K562 (cell line): ENCODE results near the gene GDF11. TPM values are rescaled to one million over a fixed set of nuclear protein-coding genes. Genes with fewer than 3 reads are reported as not detected.

Source experiments
- ATAC-seq: fragments of 200-7000 bp; cut with Tn5 transposase; 3 replicates; pipeline ENCODE4 v1.9.1; 2020; ENCODE audit warnings: moderate library complexity
- BruUV-seq: library from RNA; stranded (reverse); fragments of 400-500 nt; replicated peaks from 2 replicates; lab custom pipeline; 2021; lab: Mats Ljungman, UMichigan
- CTCF ChIA-PET: fragments of 300-600 bp; formaldehyde crosslinking; extraction: SDS; loops from one replicate; lab custom pipeline; 2021; ENCODE audit warnings: low intra/inter-chr PET ratio; lab: Yijun Ruan, JAX
- POLR2A ChIA-PET: fragments of 300-600, 350-650 bp; sonication (Branson Sonifier 250); formaldehyde crosslinking; extraction: SDS; loops from one replicate; lab custom pipeline; 2021; ENCODE audit warnings: antibody characterized with exemption, inconsistent platforms; lab: Yijun Ruan, JAX
- DNase-seq, 4 experiments: peaks; one replicate each; pipeline versions ENCODE4 v3.0.0 to v3.0.0-alpha.2; 2011 to 2018; ENCODE audit warnings: low spot score in 3 of 4, mixed read lengths in 3 of 4; ENCODE audit errors: extremely low read depth in 1 of 4
- FAIRE-seq: peaks from 2 replicates; lab custom pipeline; 2011; peaks lifted over from hg19 to GRCh38; lab: Jason Lieb, UNC
- H2AFZ ChIP-seq: 2 replicates; pipeline ENCODE4 v1.6.0; 2011; ENCODE audit warnings: low read depth, low read length, control low read depth, inconsistent platforms
- H3K27ac ChIP-seq: fragments of 200-600 bp; 3 replicates; pipeline ENCODE4 v1.8.0; 2011; ENCODE audit warnings: low read depth, mild to moderate bottlenecking, control low read depth, inconsistent platforms, low read length, moderate library complexity, mixed read lengths; ENCODE audit errors: extremely low read depth
- H3K27me3 ChIP-seq, 2 experiments: fragments of 300-600 bp in 1 of 2; 2 replicates in 1 of 2; 3 replicates in 1 of 2; pipeline versions ENCODE4 v1.6.0 to v1.8.0; 2011; ENCODE audit warnings: inconsistent platforms in 2 of 2, low read length in 2 of 2, mild to moderate bottlenecking in 1 of 2, mixed read lengths in 1 of 2, moderate library complexity in 1 of 2; ENCODE audit not compliant: control insufficient read depth in 2 of 2, insufficient read depth in 2 of 2
- H3K36me3 ChIP-seq: fragments of 300-600 bp; 3 replicates; pipeline ENCODE4 v1.8.0; 2011; ENCODE audit warnings: mild to moderate bottlenecking, low read length, inconsistent platforms; ENCODE audit not compliant: control insufficient read depth, insufficient read depth
- H3K4me1 ChIP-seq, 2 experiments: fragments of 200-600 bp in 1 of 2; replicated peaks in 1 of 2; 2 replicates in 1 of 2; 3 replicates in 1 of 2; pipeline versions ENCODE4 v1.5.1 to v1.8.0; 2011; ENCODE audit warnings: inconsistent platforms in 2 of 2, low read length in 2 of 2, mild to moderate bottlenecking in 1 of 2, mixed read lengths in 1 of 2, moderate library complexity in 1 of 2; ENCODE audit not compliant: control insufficient read depth in 2 of 2, insufficient read depth in 2 of 2
- H3K4me2 ChIP-seq: 2 replicates; pipeline ENCODE4 v1.6.1; 2011; ENCODE audit warnings: low read length, control low read depth, inconsistent platforms, mixed read lengths; ENCODE audit not compliant: insufficient read depth
- H3K4me3 ChIP-seq: fragments of 200-600 bp; sonication (generic), shearing (Covaris generic); 2 replicates; pipeline ENCODE4 v1.5.1; 2016; ENCODE audit warnings: control low read depth, inconsistent platforms
- H3K79me2 ChIP-seq: fragments of 200-600 bp; 3 replicates; pipeline ENCODE4 v1.8.0; 2011; ENCODE audit warnings: low read length, inconsistent platforms; ENCODE audit not compliant: control insufficient read depth, insufficient read depth
- H3K9ac ChIP-seq, 2 experiments: 2 replicates each; pipeline versions ENCODE4 v1.6.0 to v1.6.1; 2011; ENCODE audit warnings: low read depth in 2 of 2, low read length in 2 of 2, control low read depth in 1 of 2, inconsistent platforms in 1 of 2, mild to moderate bottlenecking in 1 of 2, mixed read lengths in 1 of 2; ENCODE audit not compliant: insufficient read depth in 1 of 2
- H3K9me1 ChIP-seq: one replicate; pipeline ENCODE4 v1.6.0; 2011; ENCODE audit warnings: inconsistent platforms, mild to moderate bottlenecking, low read length, moderate library complexity; ENCODE audit not compliant: control insufficient read depth, insufficient read depth
- H3K9me3 ChIP-seq: replicated peaks from 2 replicates; pipeline ENCODE4 v1.5.1; 2011; ENCODE audit warnings: low read depth, low read length, inconsistent platforms; ENCODE audit not compliant: control insufficient read depth, insufficient read depth
- H4K20me1 ChIP-seq: replicated peaks from 2 replicates; pipeline ENCODE4 v1.6.1; 2011; ENCODE audit warnings: low read length, inconsistent platforms, mixed read lengths; ENCODE audit not compliant: control insufficient read depth, insufficient read depth
- ARHGAP35 ChIP-seq: fragments of 450-650 bp; IDR thresholded peaks from 2 replicates; pipeline ENCODE4 v1.6.1; 2018; ENCODE audit not compliant: partially characterized antibody
- HMGN3 ChIP-seq: IDR thresholded peaks from 2 replicates; pipeline ENCODE4 v1.6.1; 2011; ENCODE audit warnings: borderline replicate concordance, low read depth, mild to moderate bottlenecking, mixed read lengths, low read length; ENCODE audit not compliant: insufficient read length; ENCODE audit errors: extremely low read depth
- HNRNPUL1 ChIP-seq: fragments of 200-400 bp; formaldehyde crosslinking; IDR thresholded peaks from 2 replicates; pipeline ENCODE4 v1.6.1; 2017; ENCODE audit warnings: low read length
- MEIS2 ChIP-seq: fragments of 450-650 bp; IDR thresholded peaks from 2 replicates; pipeline ENCODE4 v1.6.1; 2014; ENCODE audit warnings: mild to moderate bottlenecking; ENCODE audit not compliant: partially characterized antibody
- NEUROD1 ChIP-seq: fragments of 150-350 bp; IDR thresholded peaks from 2 replicates; pipeline ENCODE4 v1.6.1; 2014; ENCODE audit warnings: borderline replicate concordance, low read length, low read depth; ENCODE audit not compliant: partially characterized antibody
- TSC22D4 ChIP-seq: fragments of 450-650 bp; IDR thresholded peaks from 2 replicates; pipeline ENCODE4 v1.6.1; 2016; ENCODE audit warnings: missing genetic modification characterization, missing biosample characterization, control low read depth
- ZNF282 ChIP-seq: sonication (generic); formaldehyde crosslinking; IDR thresholded peaks from 2 replicates; pipeline ENCODE4 v1.8.1; 2023; ENCODE audit warnings: missing genetic modification reagents
- ZNF639 ChIP-seq, 2 experiments: fragments of 200-800 bp in 1 of 2; sonication (Bioruptor generic) in 1 of 2; sonication (generic) in 1 of 2; formaldehyde crosslinking in 1 of 2; IDR thresholded peaks in 1 of 2; conservative IDR thresholded peaks in 1 of 2; 2 replicates each; pipeline versions ENCODE4 v1.5.0 to v1.6.1; 2016 to 2020; ENCODE audit warnings: missing compliant biosample characterization in 1 of 2, missing genetic modification characterization in 1 of 2, missing genetic modification reagents in 1 of 2
- WGBS: fragments of 100-300 bp; shearing (Covaris generic); methylation state at CpG from one replicate; pipeline ENCODE4 v1.1.6; 2016; ENCODE audit warnings: low coverage, mixed read lengths; ENCODE audit not compliant: insufficient coverage; ENCODE audit errors: missing lambda C conversion rate; 5-methylcytosine and 5-hydroxymethylcytosine counted together
- in situ Hi-C: fragments of 300-500 bp; cut with MboI; formaldehyde crosslinking; loops from 4 replicates; pipeline ENCODE4 v1.15.0; 2018; ENCODE audit warnings: inconsistent platforms, mixed read lengths
- intact Hi-C: fragments of 100-400 bp; cut with micrococcal nuclease; formaldehyde crosslinking; loops from 2 replicates; pipeline ENCODE4 v1.14.2; 2022
- polyA plus RNA-seq, 8 experiments: library from polyadenylated mRNA; depleted of rRNA in 4 of 8; stranded (reverse) in 5 of 8; unstranded in 3 of 8; fragments of >200 nt; fragmentation: Nextera tagmentation in 2 of 8; fragmentation: Illumina TruSeq in 1 of 8; extraction: Ambion mirVana in 2 of 8; extraction: Trizol in 1 of 8; gene quantifications; 2 replicates each; pipeline versions ENCODE4 v1.2.1 to v1.2.3, GENCODE V29; 2011 to 2014; ENCODE audit warnings: inconsistent platforms in 1 of 8, missing spikeins in 1 of 8
- total RNA-seq, 7 experiments: library from RNA; depleted of rRNA in 6 of 7; stranded (reverse); fragments of >200 nt in 6 of 7; fragmentation: Illumina TruSeq in 2 of 7; extraction: Trizol in 2 of 7; gene quantifications; 2 replicates each; pipeline versions ENCODE4 v1.2.1 to v1.2.3, GENCODE V29; 2011 to 2021; ENCODE audit warnings: low replicate concordance in 1 of 7

GDF11 gene
- total and polyA plus RNA-seq, 9 of the 15 experiments (the other 6 are each of a cell fraction or from before 2014, with no cell fraction given): 1.4 to 15.7 (median 4.8) TPM

DNA sequence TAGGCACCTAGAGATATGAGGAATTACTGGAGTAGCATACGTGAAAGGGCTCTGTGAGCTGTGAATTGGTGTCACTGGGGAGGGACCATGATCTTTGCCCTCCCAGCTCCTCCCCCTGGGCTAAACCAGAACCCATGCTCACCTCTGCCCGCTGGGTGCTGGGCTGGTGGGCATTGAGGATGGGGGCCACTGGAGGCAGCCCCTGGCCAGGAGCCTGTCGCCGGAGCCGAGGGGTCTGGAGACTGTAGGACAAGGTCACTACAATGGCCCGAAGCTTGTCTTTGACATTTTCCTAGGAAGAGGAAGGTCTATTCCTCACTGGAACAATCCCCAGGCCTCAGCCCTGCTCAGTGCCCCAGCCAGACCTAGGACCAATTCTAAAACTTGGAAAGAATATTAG is 46.8 kb upstream of the GDF11 start:
- POLR2A ChIA-PET: interaction anchor here (0.9 to 2.0 kb wide), 3 partner anchors 10 to 29 kb away, joined by 3 to 9 read pairs (median 9); no protein-coding TSS in a partner anchor
- Histone ChIP-seq H4K20me1 (no peaks in the 10 kb centered on the region; the same call in 1 of the 2 replicates), H2AFZ (no peak overlapping the region), H3K4me2 (no peak overlapping the region), H3K27ac (no peak overlapping the region), H3K27me3 (peaks cover 22 to 66% of the 10 kb centered on the region in 2 experiments; a peak in 4 of 5 replicates), H3K4me3 (no peak overlapping the region), H3K9ac (no peak overlapping the region), H3K9me1 (no peaks in the 10 kb centered on the region), H3K36me3 (no peaks in the 10 kb centered on the region), H3K79me2 (no peaks in the 10 kb centered on the region), H3K4me1 (peaks cover 0 to 18% of the 10 kb centered on the region in 2 experiments; a peak in 2 of 5 replicates), H3K9me3 (no peaks in the 10 kb centered on the region)
- 6% methylated on average over 6 of the region's 6 CpGs for WGBS
- BruUV-seq: no TSS peak
- no peak for ATAC-seq
- FAIRE-seq: no peak
- in situ Hi-C loops: no loop called here
- CTCF ChIA-PET: no interaction called here
- no peak for DNase-seq
- no peak for TF ChIP-seq TSC22D4 (tag)
- intact Hi-C loops: no loop called here

DNA sequence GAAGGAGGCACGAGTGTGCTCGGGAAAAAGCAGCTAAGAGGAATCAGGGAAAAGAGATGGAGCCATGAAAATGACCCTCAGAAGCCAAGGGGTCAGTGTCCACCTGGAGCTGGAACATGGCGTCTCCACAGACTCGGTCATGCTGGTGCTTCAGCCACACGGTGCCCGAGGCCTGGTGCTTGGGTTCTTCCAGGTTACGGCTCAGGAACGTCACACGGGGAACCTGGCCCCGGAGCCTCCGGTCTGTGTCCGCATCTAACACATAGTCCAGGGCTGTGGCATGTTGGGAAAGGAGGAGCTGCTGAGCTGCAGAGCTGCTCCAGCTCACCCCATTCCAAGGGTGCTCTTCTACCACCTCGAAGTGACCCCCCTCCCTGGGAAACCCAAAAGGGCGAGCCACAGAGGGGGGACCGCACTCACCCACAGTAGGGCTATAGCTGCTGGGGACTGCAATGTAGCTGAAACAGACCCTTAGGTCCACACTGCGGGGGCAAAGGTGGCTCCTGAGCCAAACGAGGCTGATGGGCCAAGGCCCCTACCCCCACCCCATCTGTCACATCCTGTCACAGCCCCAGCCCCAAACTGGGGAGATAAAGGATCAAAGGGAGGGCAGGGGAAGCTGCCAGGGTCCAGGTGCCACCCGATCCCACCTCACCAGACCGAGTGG is 46.0 kb upstream of the GDF11 start:
- DNase-seq: no peak
- no peak for TF ChIP-seq ARHGAP35
- TF ChIP-seq HMGN3: no peak
- TF ChIP-seq NEUROD1: no peak
- TF ChIP-seq MEIS2: no peak
- no peak for TF ChIP-seq ZNF639 (CRISPR knock-in tag; conservative IDR thresholded peaks at IDR 0.05 in 1 of 2, IDR thresholded peaks at IDR 0.05 in 1 of 2)
- no peak for TF ChIP-seq HNRNPUL1
- TF ChIP-seq ZNF282 (CRISPR knock-in tag): no peak

More for the DNA sequence above, 46.0 kb upstream of the GDF11 start:
- CTCF ChIA-PET: no interaction called here
- POLR2A ChIA-PET: interaction anchor here (0.9 to 2.0 kb wide), 3 partner anchors 9 to 30 kb away, joined by 3 to 9 read pairs (median 9); no protein-coding TSS in a partner anchor
- WGBS: 6% methylated on average over 12 of the region's 19 CpGs
- H3K9ac ChIP-seq: peak overlapping the region in 1 of 2 experiments; percentile 73; a peak in 1 of 4 replicates
- in situ Hi-C loops: no loop called here
- peaks cover 0 to 18% of the 10 kb centered on the region in 2 experiments; a peak in 2 of 5 replicates for H3K4me1 ChIP-seq
- H3K9me3 ChIP-seq: no peaks in the 10 kb centered on the region
- H3K9me1 ChIP-seq: no peaks in the 10 kb centered on the region
- BruUV-seq: no TSS peak
- ATAC-seq: no peak
- no peaks in the 10 kb centered on the region for H3K79me2 ChIP-seq
- H3K27ac ChIP-seq: no peak overlapping the region
- no peaks in the 10 kb centered on the region for H3K36me3 ChIP-seq
- no peak for FAIRE-seq
- H2AFZ ChIP-seq: no peak overlapping the region
- intact Hi-C loops: no loop called here
- no peak overlapping the region for H3K4me3 ChIP-seq
- peaks cover 20 to 70% of the 10 kb centered on the region in 2 experiments; a peak in 4 of 5 replicates for H3K27me3 ChIP-seq
- H4K20me1 ChIP-seq: no peaks in the 10 kb centered on the region; the same call in 1 of the 2 replicates
- H3K4me2 ChIP-seq: 0 out of 2 replicates have a peak overlapping the region, but pooled peaks have one; percentile 14
